HG03060 (cell line): ENCODE results near the gene TRA2B.
A peak's percentile ranks its signal among the peaks of the same experiment; 100 is the strongest.

ENCODE experiments used
- ATAC-seq: cut with Tn5 transposase; IDR thresholded peaks from one replicate; pipeline ENCODE4 v1.9.1; 2021; ENCODE audit warnings: low read depth, moderate number of reproducible peaks; ENCODE audit not compliant: unreplicated experiment

Gene TRA2B

GRCh38 chr3:185956244-185956643 lies 18.4 kb upstream of the TRA2B start:
- no peak for ATAC-seq

GRCh38 chr3:185954366-185954723 lies 16.5 kb upstream of the TRA2B start:
- ATAC-seq: no peak

- ATAC-seq: no peak
Measured at GRCh38 chr3:185950728-185951127, 12.9 kb upstream of the TRA2B start.

GRCh38 chr3:185949515-185949914 lies 11.7 kb upstream of the TRA2B start:
- ATAC-seq: no peak

GRCh38 chr3:185948292-185948691 lies 10.5 kb upstream of the TRA2B start:
- ATAC-seq: no peak

- ATAC-seq: no peak
Measured at GRCh38 chr3:185943760-185944106, 5.9 kb upstream of the TRA2B start.

GRCh38 chr3:185942907-185943759 lies 5.3 kb upstream of the TRA2B start:
- peak; percentile 69 for ATAC-seq

- no peak for ATAC-seq
Measured at GRCh38 chr3:185942396-185942795, 4.6 kb upstream of the TRA2B start.

GRCh38 chr3:185940951-185941350 lies 3.1 kb upstream of the TRA2B start:
- no peak for ATAC-seq

GRCh38 chr3:185939721-185940120 lies 1.9 kb upstream of the TRA2B start:
- no peak for ATAC-seq

- peak; percentile 27 for ATAC-seq
Measured at GRCh38 chr3:185936814-185937688, 763 bp downstream of the TRA2B start.

GRCh38 chr3:185936273-185936629 lies 1.6 kb downstream of the TRA2B start:
- no peak for ATAC-seq

GRCh38 chr3:185935465-185936272 lies 2.1 kb downstream of the TRA2B start:
- no peak for ATAC-seq

- ATAC-seq: no peak
Measured at GRCh38 chr3:185934767-185935464, 2.9 kb downstream of the TRA2B start.

- ATAC-seq: no peak
Measured at GRCh38 chr3:185934174-185934557, 3.6 kb downstream of the TRA2B start.

- ATAC-seq: no peak
Measured at GRCh38 chr3:185933374-185934173, 4.2 kb downstream of the TRA2B start.

- ATAC-seq: no peak
Measured at GRCh38 chr3:185931777-185932612, 5.8 kb downstream of the TRA2B start.

GRCh38 chr3:185930393-185931107 lies 7.3 kb downstream of the TRA2B start:
- no peak for ATAC-seq
